ENCODE results near the gene ANKS6.

- TF ChIP-seq POLR2A (IDR thresholded peaks at IDR 0.05; ENCODE audit: low read depth, low read length): no peak
- no peak for TF ChIP-seq POLR2AphosphoS5 (IDR thresholded peaks at IDR 0.05; ENCODE audit: low read depth, low read length)
- TF ChIP-seq TAF1 (IDR thresholded peaks at IDR 0.05; ENCODE audit: borderline replicate concordance, low read depth, low read length): no peak
Measured at GRCh38 chr9:98707166-98708102, 88.9 kb downstream of the ANKS6 start.

Data from GM12892 (cell line).